HG03432 (cell line): ENCODE data around the gene HSD17B7.

Source experiments
- ATAC-seq: cut with Tn5 transposase; IDR thresholded peaks from one replicate; pipeline ENCODE4 v1.9.1; 2021; ENCODE audit warnings: mild to moderate bottlenecking, moderate library complexity; ENCODE audit not compliant: unreplicated experiment

The HSD17B7 gene

GRCh38 chr1:162854245-162854882 is 63.9 kb downstream of the HSD17B7 start:
- peak; percentile 91 for ATAC-seq

DNA sequence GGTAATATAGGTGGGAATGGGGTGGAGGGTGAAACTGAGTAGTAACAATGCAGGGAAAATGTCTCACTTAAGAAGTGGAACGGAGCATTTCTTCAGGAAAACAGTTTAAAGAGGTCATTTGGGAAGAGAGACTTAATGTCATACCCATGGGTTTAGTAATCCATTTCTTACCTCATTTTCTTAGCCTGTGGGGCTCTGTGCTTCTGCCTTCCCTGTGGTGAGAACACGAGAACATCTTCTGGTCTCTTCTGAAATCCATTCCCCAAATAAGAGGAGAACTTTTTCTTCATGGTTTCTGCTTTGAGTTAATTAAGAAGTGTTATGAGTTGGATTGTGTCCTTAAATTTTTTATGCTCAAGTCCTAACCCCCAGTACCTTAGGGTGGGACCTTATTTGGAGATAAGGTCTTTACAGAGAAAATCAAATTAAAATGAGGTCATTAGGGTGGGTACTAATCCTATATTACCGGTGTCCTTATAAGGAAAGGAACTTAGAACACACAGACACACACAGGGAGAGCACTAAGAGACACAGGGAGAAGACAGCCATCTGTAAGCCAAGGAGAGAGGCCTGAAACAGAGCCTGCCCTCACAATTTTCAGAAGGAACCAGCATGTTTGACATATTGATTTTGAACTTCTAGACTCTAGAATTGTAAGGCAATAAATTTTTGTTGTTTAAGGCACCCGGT is 65.1 kb downstream of the HSD17B7 start:
- no peak for ATAC-seq

DNA sequence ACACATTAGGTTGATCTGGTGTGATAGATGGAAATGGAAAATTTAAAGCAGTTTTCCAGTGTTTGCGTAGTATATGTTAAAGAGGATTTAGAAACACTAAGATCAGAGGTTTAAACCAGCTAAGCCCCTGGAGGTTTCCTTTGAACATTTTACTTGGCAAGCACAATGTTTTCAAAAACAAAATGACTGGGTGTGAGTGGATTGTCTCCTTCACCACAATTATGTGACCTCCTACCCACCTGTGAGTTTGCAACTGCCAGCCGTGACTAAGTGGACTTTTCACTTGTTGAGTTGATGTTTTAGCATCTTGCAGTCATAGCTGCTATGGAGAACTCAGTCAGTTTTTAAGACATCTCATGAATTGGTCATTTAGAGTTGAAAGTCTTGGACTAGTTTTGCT is 65.8 kb downstream of the HSD17B7 start:
- no peak for ATAC-seq

DNA sequence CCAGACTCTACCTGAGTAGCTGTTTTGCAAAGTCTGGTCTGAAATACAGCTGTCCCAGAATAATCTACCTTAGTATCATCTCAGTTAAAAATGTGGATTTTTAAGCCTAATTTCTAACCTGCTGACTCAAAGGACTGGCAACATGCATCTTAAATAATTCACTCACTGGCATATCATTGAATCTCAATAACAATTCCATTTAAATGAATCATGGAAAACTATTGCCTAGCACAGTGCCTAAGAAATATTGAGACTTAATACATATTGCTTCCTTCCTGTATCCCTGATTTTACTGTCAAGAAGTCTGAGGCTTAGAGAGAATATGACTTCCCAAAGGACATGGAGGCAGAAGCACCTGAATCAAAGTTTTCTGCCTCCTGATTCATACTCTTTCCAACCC is 67.3 kb downstream of the HSD17B7 start:
- no peak for ATAC-seq

DNA sequence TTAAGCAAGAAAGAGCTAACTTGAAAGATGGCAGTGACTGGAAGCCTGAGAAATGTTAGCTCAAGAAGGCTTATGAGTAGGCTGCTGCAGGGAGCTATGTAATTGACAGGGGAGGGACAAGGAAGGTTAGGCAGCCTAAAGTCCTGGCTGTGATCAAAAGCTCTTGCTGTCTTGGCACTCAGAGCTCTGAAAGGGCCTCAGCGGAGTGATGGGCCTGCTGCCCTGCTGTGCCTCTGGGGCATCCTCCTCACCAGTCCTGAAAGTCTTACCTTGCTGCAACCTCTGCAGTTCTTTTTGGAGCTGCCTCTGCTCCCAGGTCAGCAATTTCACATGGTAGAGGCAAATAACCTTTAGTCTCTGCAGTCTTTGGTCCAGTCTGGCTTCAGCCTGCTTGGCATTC is 68.7 kb downstream of the HSD17B7 start:
- ATAC-seq: no peak

- no peak for ATAC-seq
Observed at GRCh38 chr1:162861101-162861500, 70.6 kb downstream of the HSD17B7 start, which contains the start of gene CCDC190. CCDC190 (minus strand) TSS chr1:162861175; CDS start chr1:162859646, 1,529 bp downstream.

- no peak for ATAC-seq
Observed at GRCh38 chr1:162861625-162862024, 71.1 kb downstream of the HSD17B7 start.
